PC-9 (cell line): ENCODE data around the gene SETX.

Source experiments
- CTCF ChIP-seq: fragments of 200-600 bp; sonication (generic); conservative IDR thresholded peaks from 2 replicates; pipeline ENCODE4 v1.6.1; 2017; ENCODE audit warnings: mixed run types, antibody characterized with exemption, mild to moderate bottlenecking, moderate library complexity
- EZH2 ChIP-seq: fragments of 200-600 bp; sonication (generic); IDR thresholded peaks from 2 replicates; pipeline ENCODE4 v1.8.0; 2017; ENCODE audit warnings: antibody characterized with exemption, low read depth

GRCh38 chr9:132260846-132261245 is 93.9 kb downstream of the SETX start:
- TF ChIP-seq CTCF (no peak), EZH2 (no peak)
